Keratinocyte (primary cell): ENCODE results near the gene MEAK7.

Experiments
- EZH2 ChIP-seq: IDR thresholded peaks from one replicate; pipeline ENCODE4 v1.6.1; 2012; ENCODE audit warnings: inconsistent platforms, mild to moderate bottlenecking, low read length, moderate library complexity
- TF ChIP-seq, protein P1 (sequence below), 3 experiments: IDR thresholded peaks in 1 of 3; conservative IDR thresholded peaks in 1 of 3; optimal IDR thresholded peaks in 1 of 3; 2 replicates in 2 of 3; 3 replicates in 1 of 3; pipeline versions ENCODE3 to v1.5.1; 2011; ENCODE audit warnings: low read length in 3 of 3, mild to moderate bottlenecking in 3 of 3, moderate library complexity in 2 of 3, control low read depth in 1 of 3, inconsistent platforms in 1 of 3; ENCODE audit not compliant: insufficient read depth in 2 of 3; ENCODE audit errors: extremely low read depth in 1 of 3

DNA sequence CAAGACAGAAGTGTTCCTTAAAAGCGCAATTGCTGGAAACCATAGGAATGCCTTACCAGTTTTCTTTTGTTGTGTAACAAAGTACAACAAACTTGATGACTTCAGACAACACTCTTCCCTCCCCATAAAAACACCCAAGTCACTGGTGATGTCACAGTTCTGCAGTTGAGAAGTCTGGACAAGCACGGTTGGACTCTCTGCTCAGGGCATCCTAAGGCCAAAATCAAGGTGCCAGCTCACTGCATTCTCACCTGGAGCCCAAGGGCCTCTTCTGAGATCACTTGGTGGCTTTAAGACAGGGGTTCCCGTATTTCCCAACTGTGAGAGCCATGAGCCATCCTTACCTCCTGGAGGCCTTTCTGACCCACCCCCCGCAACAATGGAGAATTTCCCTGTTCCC is 45.6 kb upstream of the MEAK7 start:
- TF ChIP-seq, protein P1, sequence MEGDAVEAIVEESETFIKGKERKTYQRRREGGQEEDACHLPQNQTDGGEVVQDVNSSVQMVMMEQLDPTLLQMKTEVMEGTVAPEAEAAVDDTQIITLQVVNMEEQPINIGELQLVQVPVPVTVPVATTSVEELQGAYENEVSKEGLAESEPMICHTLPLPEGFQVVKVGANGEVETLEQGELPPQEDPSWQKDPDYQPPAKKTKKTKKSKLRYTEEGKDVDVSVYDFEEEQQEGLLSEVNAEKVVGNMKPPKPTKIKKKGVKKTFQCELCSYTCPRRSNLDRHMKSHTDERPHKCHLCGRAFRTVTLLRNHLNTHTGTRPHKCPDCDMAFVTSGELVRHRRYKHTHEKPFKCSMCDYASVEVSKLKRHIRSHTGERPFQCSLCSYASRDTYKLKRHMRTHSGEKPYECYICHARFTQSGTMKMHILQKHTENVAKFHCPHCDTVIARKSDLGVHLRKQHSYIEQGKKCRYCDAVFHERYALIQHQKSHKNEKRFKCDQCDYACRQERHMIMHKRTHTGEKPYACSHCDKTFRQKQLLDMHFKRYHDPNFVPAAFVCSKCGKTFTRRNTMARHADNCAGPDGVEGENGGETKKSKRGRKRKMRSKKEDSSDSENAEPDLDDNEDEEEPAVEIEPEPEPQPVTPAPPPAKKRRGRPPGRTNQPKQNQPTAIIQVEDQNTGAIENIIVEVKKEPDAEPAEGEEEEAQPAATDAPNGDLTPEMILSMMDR (optimal IDR thresholded peaks at IDR 0.05 in 1 of 3, IDR thresholded peaks at IDR 0.05 in 1 of 3, conservative IDR thresholded peaks at IDR 0.05 in 1 of 3; ENCODE audit: extremely low read depth in 1 of 3, insufficient read depth in 2 of 3, low read length in 3 of 3): no peak
- TF ChIP-seq EZH2: no peak
